HepG2 (cell line): Measurements from ENCODE around the gene MAPKAPK3. TPM values are rescaled to one million over a fixed set of nuclear protein-coding genes. Genes with fewer than 3 reads are reported as not detected.

ENCODE experiments used
- AHR ChIP-seq: IDR thresholded peaks from 2 replicates; pipeline ENCODE4 v1.6.1; 2018; ENCODE audit warnings: missing genetic modification reagents, missing compliant biosample characterization
- ARID5B ChIP-seq: IDR thresholded peaks from 2 replicates; pipeline ENCODE4 v1.4.0; 2020; ENCODE audit warnings: mild to moderate bottlenecking, missing genetic modification reagents
- EHMT2 ChIP-seq: fragments of 200-600 bp; sonication (generic); IDR thresholded peaks from 2 replicates; pipeline ENCODE4 v1.7.0; 2017; ENCODE audit warnings: antibody characterized with exemption, low read depth, low read length, borderline replicate concordance
- HNRNPK ChIP-seq: fragments of 200-400 bp; formaldehyde crosslinking; IDR thresholded peaks from 2 replicates; pipeline ENCODE4 v1.6.1; 2018; ENCODE audit warnings: low read length, low read depth, moderate library complexity, mild to moderate bottlenecking; ENCODE audit not compliant: poor library complexity, severe bottlenecking
- IKZF4 ChIP-seq: sonication (generic); formaldehyde crosslinking; IDR thresholded peaks from 2 replicates; pipeline ENCODE4 v1.5.1; 2020; ENCODE audit warnings: borderline replicate concordance, mild to moderate bottlenecking, low read depth, missing genetic modification reagents; ENCODE audit errors: not compliant biosample characterization
- KDM4B ChIP-seq: sonication (generic); formaldehyde crosslinking; IDR thresholded peaks from 2 replicates; pipeline ENCODE4 v1.4.0; 2020; ENCODE audit warnings: missing genetic modification reagents
- KLF9 ChIP-seq: IDR thresholded peaks from 2 replicates; pipeline ENCODE4 v1.6.1; 2016; ENCODE audit warnings: low read depth
- MED13 ChIP-seq: sonication (generic); formaldehyde crosslinking; IDR thresholded peaks from 2 replicates; pipeline ENCODE4 v1.5.0; 2020; ENCODE audit warnings: missing genetic modification reagents
- NKX3-1 ChIP-seq: sonication (generic); formaldehyde crosslinking; IDR thresholded peaks from 2 replicates; pipeline ENCODE4 v1.5.0; 2020; ENCODE audit warnings: missing genetic modification reagents
- PCBP1 ChIP-seq: fragments of 200-400 bp; formaldehyde crosslinking; IDR thresholded peaks from 2 replicates; pipeline ENCODE4 v1.6.1; 2017; ENCODE audit warnings: mild to moderate bottlenecking, low read depth, low read length, borderline replicate concordance
- PHF8 ChIP-seq: sonication (generic); formaldehyde crosslinking; IDR thresholded peaks from 2 replicates; pipeline ENCODE4 v1.5.0; 2020; ENCODE audit warnings: missing genetic modification reagents
- RAD51 ChIP-seq: fragments of 450-650 bp; IDR thresholded peaks from 2 replicates; pipeline ENCODE4 v1.6.1; 2016; ENCODE audit warnings: borderline replicate concordance
- SNAPC5 ChIP-seq: sonication (generic); formaldehyde crosslinking; IDR thresholded peaks from 2 replicates; pipeline ENCODE4 v1.8.1; 2023; ENCODE audit warnings: mild to moderate bottlenecking, missing genetic modification reagents, borderline replicate concordance
- TCF7 ChIP-seq: sonication (generic); IDR thresholded peaks from 2 replicates; pipeline ENCODE4 v1.6.1; 2016; ENCODE audit warnings: antibody characterized with exemption, low read depth
- THAP7 ChIP-seq: sonication (generic); formaldehyde crosslinking; IDR thresholded peaks from 2 replicates; pipeline ENCODE4 v1.8.1; 2023; ENCODE audit warnings: mild to moderate bottlenecking, missing genetic modification reagents
- ZFX ChIP-seq: sonication (generic); formaldehyde crosslinking; IDR thresholded peaks from 2 replicates; pipeline ENCODE4 v1.4.0; 2020; ENCODE audit warnings: mild to moderate bottlenecking, low read depth, missing genetic modification reagents, moderate library complexity
- ZMYM3 ChIP-seq: sonication (generic); formaldehyde crosslinking; IDR thresholded peaks from 2 replicates; pipeline ENCODE4 v1.5.1; 2020; ENCODE audit warnings: mild to moderate bottlenecking, missing genetic modification reagents
- ZNF282 ChIP-seq: fragments of 450-650 bp; IDR thresholded peaks from 2 replicates; pipeline ENCODE4 v1.6.1; 2018; ENCODE audit not compliant: partially characterized antibody
- ZNF30 ChIP-seq: sonication (generic); formaldehyde crosslinking; IDR thresholded peaks from 2 replicates; pipeline ENCODE4 v1.5.0; 2020; ENCODE audit warnings: mild to moderate bottlenecking, missing genetic modification reagents
- ZNF367 ChIP-seq: sonication (generic); formaldehyde crosslinking; IDR thresholded peaks from 2 replicates; pipeline ENCODE4 v1.4.0; 2020; ENCODE audit warnings: missing genetic modification reagents, borderline replicate concordance
- ZNF468 ChIP-seq: sonication (generic); formaldehyde crosslinking; IDR thresholded peaks from 2 replicates; pipeline ENCODE4 v1.8.0; 2022; ENCODE audit warnings: mild to moderate bottlenecking, moderate library complexity, missing genetic modification reagents
- ZNF775 ChIP-seq: sonication (generic); formaldehyde crosslinking; IDR thresholded peaks from 2 replicates; pipeline ENCODE4 v1.4.0; 2020; ENCODE audit warnings: missing genetic modification reagents, mild to moderate bottlenecking, moderate library complexity, borderline replicate concordance
- polyA plus RNA-seq, 8 experiments: library from polyadenylated mRNA; depleted of rRNA in 3 of 8; stranded (reverse) in 7 of 8; unstranded in 1 of 8; fragments of >200 nt; fragmentation: Illumina TruSeq in 4 of 8; extraction: Trizol in 4 of 8; gene quantifications; 2 replicates each; pipeline versions ENCODE4 v1.2.1 to v1.2.3, GENCODE V29; 2011 to 2016; ENCODE audit warnings: low read depth in 4 of 8, missing spikeins in 1 of 8, mixed read lengths in 1 of 8; ENCODE audit not compliant: insufficient read depth in 1 of 8
- total RNA-seq, 5 experiments: library from RNA; depleted of rRNA; stranded (reverse); fragments of >200 nt; fragmentation: Illumina TruSeq; extraction: Trizol; gene quantifications; 2 replicates each; pipeline ENCODE4 v1.2.3, GENCODE V29; 2016; ENCODE audit warnings: low read depth in 1 of 5
- TF ChIP-seq, protein P1 (sequence below): sonication (generic); formaldehyde crosslinking; IDR thresholded peaks from 2 replicates; pipeline ENCODE4 v1.4.0; 2020; ENCODE audit warnings: missing genetic modification reagents
- TF ChIP-seq, protein P2 (sequence below): sonication (generic); formaldehyde crosslinking; IDR thresholded peaks from 2 replicates; pipeline ENCODE4 v1.5.0; 2020; ENCODE audit warnings: missing genetic modification reagents

MAPKAPK3 gene
- total and polyA plus RNA-seq, 2 of the 13 experiments (the other 11 are each of a cell fraction or from before 2014, with no cell fraction given): 39.9 to 41.2 TPM

DNA sequence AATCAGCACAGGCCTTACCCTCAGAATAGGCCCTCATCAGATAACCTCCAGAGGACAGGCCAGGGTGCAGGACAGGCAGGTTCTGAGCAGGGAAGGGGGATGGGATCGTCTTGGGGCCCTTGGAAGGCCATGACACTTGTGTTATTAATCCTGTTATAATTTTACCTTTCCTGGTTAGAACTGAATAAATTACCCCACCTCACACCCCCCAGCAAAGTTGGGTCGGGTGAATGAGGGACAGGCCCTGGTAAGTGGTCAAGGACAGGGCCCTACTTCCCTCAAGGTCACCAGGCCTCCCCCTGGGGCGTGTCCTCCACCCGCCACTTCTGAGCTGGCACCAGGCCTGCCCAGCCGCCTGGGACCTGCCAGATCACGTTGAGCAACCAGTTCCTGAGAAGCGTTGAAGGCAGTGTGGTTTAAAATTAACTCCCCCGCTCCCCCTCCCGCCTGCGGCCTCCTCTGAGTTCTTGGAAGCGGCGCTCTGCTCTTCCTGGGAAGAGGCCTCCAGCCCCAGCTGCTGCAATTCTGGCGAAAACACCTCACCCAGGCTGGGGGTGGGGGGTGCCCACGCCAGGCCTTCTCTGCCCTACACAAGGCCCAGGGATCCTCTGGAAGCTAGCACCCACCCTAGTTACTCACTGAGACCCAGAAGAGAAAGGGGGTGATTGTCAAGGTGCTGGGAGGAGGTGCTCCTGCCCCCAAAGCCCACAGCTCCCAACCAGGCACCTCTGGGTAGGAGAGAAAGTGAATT lies 15.9 kb upstream of the MAPKAPK3 start (continued):
- TF ChIP-seq ZFX (peak; percentile 94), MED13 (CRISPR knock-in tag) (peak; percentile 57; the same call in 1 of the 2 replicates), EHMT2 (no peak), KDM4B (peak; percentile 45; the same call in 1 of the 2 replicates), PHF8 (CRISPR knock-in tag) (no peak), AHR (CRISPR knock-in tag) (no peak), ARID5B (CRISPR knock-in tag) (peak; percentile 94), PCBP1 (no peak), ZNF367 (no peak), KLF9 (CRISPR knock-in tag) (no peak), ZNF30 (CRISPR knock-in tag) (no peak), NKX3-1 (no peak), ZMYM3 (CRISPR knock-in tag) (peak; percentile 54), HNRNPK (no peak), TCF7 (peak; percentile 56; the same call in 1 of the 2 replicates), RAD51 (no peak), ZNF282 (no peak), IKZF4 (peak; percentile 10), SNAPC5 (CRISPR knock-in tag) (0 out of 2 replicates have a peak, but pooled peaks have one; percentile 33), THAP7 (CRISPR knock-in tag) (no peak), ZNF468 (no peak), ZNF775 (CRISPR knock-in tag) (no peak)
- TF ChIP-seq, protein P1, sequence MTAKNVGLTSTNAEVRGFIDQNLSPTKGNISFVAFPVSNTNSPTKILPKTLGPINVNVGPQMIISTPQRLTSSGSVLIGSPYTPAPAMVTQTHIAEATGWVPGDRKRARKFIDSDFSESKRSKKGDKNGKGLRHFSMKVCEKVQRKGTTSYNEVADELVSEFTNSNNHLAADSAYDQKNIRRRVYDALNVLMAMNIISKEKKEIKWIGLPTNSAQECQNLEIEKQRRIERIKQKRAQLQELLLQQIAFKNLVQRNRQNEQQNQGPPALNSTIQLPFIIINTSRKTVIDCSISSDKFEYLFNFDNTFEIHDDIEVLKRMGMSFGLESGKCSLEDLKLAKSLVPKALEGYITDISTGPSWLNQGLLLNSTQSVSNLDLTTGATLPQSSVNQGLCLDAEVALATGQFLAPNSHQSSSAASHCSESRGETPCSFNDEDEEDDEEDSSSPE (CRISPR knock-in tag): peak; percentile 81
- TF ChIP-seq, protein P2, sequence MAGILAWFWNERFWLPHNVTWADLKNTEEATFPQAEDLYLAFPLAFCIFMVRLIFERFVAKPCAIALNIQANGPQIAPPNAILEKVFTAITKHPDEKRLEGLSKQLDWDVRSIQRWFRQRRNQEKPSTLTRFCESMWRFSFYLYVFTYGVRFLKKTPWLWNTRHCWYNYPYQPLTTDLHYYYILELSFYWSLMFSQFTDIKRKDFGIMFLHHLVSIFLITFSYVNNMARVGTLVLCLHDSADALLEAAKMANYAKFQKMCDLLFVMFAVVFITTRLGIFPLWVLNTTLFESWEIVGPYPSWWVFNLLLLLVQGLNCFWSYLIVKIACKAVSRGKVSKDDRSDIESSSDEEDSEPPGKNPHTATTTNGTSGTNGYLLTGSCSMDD (CRISPR knock-in tag): no peak
